ENCODE measurements around the gene TENM4. TPM values are rescaled to one million over a fixed set of nuclear protein-coding genes. Genes with fewer than 3 reads are reported as not detected.

The TENM4 gene
- total and polyA plus RNA-seq, 10 of the 15 experiments (the other 5 are each of a cell fraction or from before 2014, with no cell fraction given), result 0.03 to 0.12 (median 0.06) TPM; not detected in 7

- TF ChIP-seq ZBTB33 (IDR thresholded peaks at IDR 0.05), result no peak
Observed at GRCh38 chr11:79021601-79022000, 419.2 kb downstream of the TENM4 start (continued).

GRCh38 chr11:79019975-79020374 lies 420.9 kb downstream of the TENM4 start:
- CTCF ChIA-PET, result no interaction called here

GRCh38 chr11:79019277-79019676 lies 421.6 kb downstream of the TENM4 start:
- in situ Hi-C loops (cut with MboI), result no loop called here
- no TSS peak for BruUV-seq (replicated peaks)
- Histone ChIP-seq H3K4me2 (ENCODE audit: control insufficient read depth, insufficient read depth) (no peak overlapping the region), H3K9me3 (replicated peaks; ENCODE audit: control insufficient read depth, insufficient read depth, low read length) (no peaks in the 10 kb centered on the region), H2AFZ (ENCODE audit: control insufficient read depth, low read depth, low read length) (no peak overlapping the region), H3K27ac (ENCODE audit: control insufficient read depth, insufficient read depth) (no peak overlapping the region), H3K4me1 (ENCODE audit: control insufficient read depth, insufficient read depth, low read length) (no peaks in the 10 kb centered on the region), H3K36me3 (ENCODE audit: control insufficient read depth in 2 of 2, insufficient read depth in 2 of 2, low read length in 1 of 2) (no peaks in the 10 kb centered on the region), H3K9ac (ENCODE audit: control insufficient read depth, insufficient read depth, low read length) (no peak overlapping the region), H4K20me1 (ENCODE audit: control insufficient read depth, insufficient read depth) (no peaks in the 10 kb centered on the region), H3K79me2 (ENCODE audit: control insufficient read depth, insufficient read depth, low read length) (no peaks in the 10 kb centered on the region), H3K27me3 (replicated peaks in 1 of 2; ENCODE audit: control insufficient read depth in 2 of 2, insufficient read depth in 2 of 2, low read length in 1 of 2) (no peaks in the 10 kb centered on the region; a peak in 1 of 4 replicates), H3K4me3 (no peak overlapping the region)
- FAIRE-seq (no peak), ATAC-seq (no peak), DNase-seq (ENCODE audit: low read depth, low spot score) (no peak)
- ChIA-PET SMC1A (ENCODE audit: uncharacterized antibody, unreplicated experiment) (no interaction called here), POLR2A (no interaction called here), CTCF (no interaction called here), RAD21 (ENCODE audit: unreplicated experiment) (no interaction called here)
- intact Hi-C loops (cut with micrococcal nuclease; ENCODE audit: unreplicated experiment), result no loop called here
- no peak for TF ChIP-seq SREBF1 (IDR thresholded peaks at IDR 0.05; ENCODE audit: low read length)
- no peak for TF ChIP-seq E4F1 (IDR thresholded peaks at IDR 0.05; ENCODE audit: borderline replicate concordance, partially characterized antibody)
- no peak for TF ChIP-seq PML (IDR thresholded peaks at IDR 0.05; ENCODE audit: low read length)
- no peak for TF ChIP-seq YBX1 (IDR thresholded peaks at IDR 0.05)
- no peak for TF ChIP-seq POLR2AphosphoS2 (IDR thresholded peaks at IDR 0.05; ENCODE audit: low read depth, low read length)
- no peak for TF ChIP-seq ZNF274 (IDR thresholded peaks at IDR 0.05; ENCODE audit: insufficient read depth, insufficient read length)
- no peak for TF ChIP-seq EP300 (IDR thresholded peaks at IDR 0.05; ENCODE audit: borderline replicate concordance in 1 of 2, control insufficient read depth in 1 of 2, low read depth in 2 of 2, low read length in 2 of 2)
- no peak for TF ChIP-seq PAX5 (IDR thresholded peaks at IDR 0.05; ENCODE audit: borderline replicate concordance, low read depth, low read length)
- TF ChIP-seq CBX3 (IDR thresholded peaks at IDR 0.05; ENCODE audit: borderline replicate concordance, low read depth), result no peak

More at GRCh38 chr11:79019975-79020374, 420.9 kb downstream of the TENM4 start:
- RAD21 ChIA-PET (ENCODE audit: unreplicated experiment), result no interaction called here
- H3K4me2 ChIP-seq (ENCODE audit: control insufficient read depth, insufficient read depth), result no peak overlapping the region
- H4K20me1 ChIP-seq (ENCODE audit: control insufficient read depth, insufficient read depth), result no peaks in the 10 kb centered on the region
- intact Hi-C loops (cut with micrococcal nuclease; ENCODE audit: unreplicated experiment), result no loop called here
- in situ Hi-C loops (cut with MboI), result no loop called here
- WGBS (ENCODE audit: insufficient coverage, insufficient replicate concordance, low lambda C conversion rate, missing lambda C conversion rate), result 25% methylated on average over 4 of the region's 4 CpGs
- POLR2A ChIA-PET, result no interaction called here
- no peak overlapping the region for H3K9ac ChIP-seq (ENCODE audit: control insufficient read depth, insufficient read depth, low read length)
- SMC1A ChIA-PET (ENCODE audit: uncharacterized antibody, unreplicated experiment), result no interaction called here
- no peaks in the 10 kb centered on the region for H3K9me3 ChIP-seq (replicated peaks; ENCODE audit: control insufficient read depth, insufficient read depth, low read length)
- H3K4me3 ChIP-seq, result no peak overlapping the region
- FAIRE-seq, result no peak
- no TSS peak for BruUV-seq (replicated peaks)
- DNase-seq (ENCODE audit: low read depth, low spot score), result no peak
- no peaks in the 10 kb centered on the region for H3K36me3 ChIP-seq (ENCODE audit: control insufficient read depth in 2 of 2, insufficient read depth in 2 of 2, low read length in 1 of 2)
- TF ChIP-seq SP1 (IDR thresholded peaks at IDR 0.05; ENCODE audit: low read depth, low read length) (no peak), NFYA (IDR thresholded peaks at IDR 0.05; ENCODE audit: borderline replicate concordance, low read depth, low read length) (no peak), MTA3 (IDR thresholded peaks at IDR 0.05; ENCODE audit: borderline replicate concordance, low read length) (no peak), BHLHE40 (IDR thresholded peaks at IDR 0.05; ENCODE audit: borderline replicate concordance in 1 of 2, low read depth in 2 of 2, low read length in 1 of 2) (no peak)
- no peak overlapping the region for H3K27ac ChIP-seq (ENCODE audit: control insufficient read depth, insufficient read depth)
- no peak overlapping the region for H2AFZ ChIP-seq (ENCODE audit: control insufficient read depth, low read depth, low read length)
- peaks cover 0 to 2% of the 10 kb centered on the region in 2 experiments; a peak in 1 of 4 replicates for H3K27me3 ChIP-seq (replicated peaks in 1 of 2; ENCODE audit: control insufficient read depth in 2 of 2, insufficient read depth in 2 of 2, low read length in 1 of 2)
- no peaks in the 10 kb centered on the region for H3K4me1 ChIP-seq (ENCODE audit: control insufficient read depth, insufficient read depth, low read length)
- H3K79me2 ChIP-seq (ENCODE audit: control insufficient read depth, insufficient read depth, low read length), result no peaks in the 10 kb centered on the region
- no peak for ATAC-seq
